MV-4-11 (cell line): Measurements from ENCODE around the gene FLRT1.

Experiments
- DNase-seq: peaks from one replicate; lab custom pipeline; 2025; lab: John Stamatoyannopoulos, UW

The FLRT1 gene

GRCh38 chr11:64065712-64066111, 30.0 kb downstream of the FLRT1 start:
- no peak for DNase-seq

GRCh38 chr11:64067230-64067993, 31.7 kb downstream of the FLRT1 start:
- DNase-seq: no peak

- no peak for DNase-seq
Observed at GRCh38 chr11:64068705-64069400, 33.1 kb downstream of the FLRT1 start.

GRCh38 chr11:64069401-64070313, 33.9 kb downstream of the FLRT1 start:
- DNase-seq: no peak

- DNase-seq: no peak
Observed at GRCh38 chr11:64070314-64070681, 34.6 kb downstream of the FLRT1 start.

- no peak for DNase-seq
Observed at GRCh38 chr11:64071849-64072248, 36.1 kb downstream of the FLRT1 start.

GRCh38 chr11:64072403-64072802, 36.7 kb downstream of the FLRT1 start:
- DNase-seq: no peak

- no peak for DNase-seq
Observed at GRCh38 chr11:64072871-64073270, 37.1 kb downstream of the FLRT1 start.

GRCh38 chr11:64073542-64073941, 37.8 kb downstream of the FLRT1 start:
- DNase-seq: no peak

- DNase-seq: peak; percentile 60
Observed at GRCh38 chr11:64074239-64074638, 38.5 kb downstream of the FLRT1 start.

GRCh38 chr11:64076758-64077157, 41.0 kb downstream of the FLRT1 start:
- no peak for DNase-seq

GRCh38 chr11:64077607-64078006, 41.9 kb downstream of the FLRT1 start:
- no peak for DNase-seq

- no peak for DNase-seq
Observed at GRCh38 chr11:64078284-64078683, 42.6 kb downstream of the FLRT1 start.

- DNase-seq: no peak
Observed at GRCh38 chr11:64078905-64079304, 43.2 kb downstream of the FLRT1 start.

- no peak for DNase-seq
Observed at GRCh38 chr11:64080390-64080789, 44.7 kb downstream of the FLRT1 start.

- no peak for DNase-seq
Observed at GRCh38 chr11:64081745-64082442, 46.2 kb downstream of the FLRT1 start.

- no peak for DNase-seq
Observed at GRCh38 chr11:64083398-64084080, 47.8 kb downstream of the FLRT1 start.

- no peak for DNase-seq
Observed at GRCh38 chr11:64084146-64084950, 48.6 kb downstream of the FLRT1 start.

- no peak for DNase-seq
Observed at GRCh38 chr11:64084951-64085710, 49.4 kb downstream of the FLRT1 start.
